SK-N-SH (cell line): ENCODE measurements around the gene TCTN2. TPM values are rescaled to one million over a fixed set of nuclear protein-coding genes. Genes with fewer than 3 reads are reported as not detected.

ENCODE experiments used
- CTCF ChIA-PET: fragments of 300-600, 350-600 bp; formaldehyde crosslinking; extraction: SDS; loops from one replicate; lab custom pipeline; 2021; lab: Yijun Ruan, JAX
- POLR2A ChIA-PET: fragments of 350-600 bp; sonication (Branson Sonifier 250); formaldehyde crosslinking; extraction: SDS; loops from one replicate; lab custom pipeline; 2020; ENCODE audit warnings: antibody characterized with exemption, inconsistent platforms; lab: Yijun Ruan, JAX
- DNase-seq: peaks from one replicate; pipeline ENCODE4 v3.0.0; 2012
- H2AFZ ChIP-seq: fragments of 200-600 bp; sonication (generic); 2 replicates; pipeline ENCODE4 v1.8.1; 2016; ENCODE audit warnings: antibody characterized with exemption, mild to moderate bottlenecking, low read depth
- H3F3A ChIP-seq: fragments of 200-600 bp; sonication (generic); replicated peaks from 2 replicates; pipeline ENCODE3; 2016; ENCODE audit warnings: antibody characterized with exemption, mild to moderate bottlenecking; ENCODE audit not compliant: insufficient read depth
- H3K27ac ChIP-seq, 2 experiments: fragments of 200-500 bp in 1 of 2; fragments of 200-600 bp in 1 of 2; sonication (Bioruptor generic) in 1 of 2; sonication (generic), shearing (Covaris generic) in 1 of 2; 2 replicates each; pipeline versions ENCODE4 v1.5.1 to v1.6.1; 2014 to 2016; ENCODE audit warnings: low read depth in 2 of 2, inconsistent platforms in 1 of 2, low read length in 1 of 2, mild to moderate bottlenecking in 1 of 2, mixed read lengths in 1 of 2
- H3K27me3 ChIP-seq: fragments of 200-600 bp; sonication (generic), shearing (Covaris generic); 2 replicates; pipeline ENCODE4 v1.6.1; 2016; ENCODE audit warnings: mixed run types; ENCODE audit not compliant: insufficient read depth
- H3K36me3 ChIP-seq, 2 experiments: fragments of 200-500 bp in 1 of 2; fragments of 200-600 bp in 1 of 2; sonication (Bioruptor generic) in 1 of 2; sonication (generic) in 1 of 2; replicated peaks in 1 of 2; 2 replicates each; pipeline versions ENCODE3 to v1.5.1; 2014 to 2016; ENCODE audit warnings: low read length in 1 of 2, mild to moderate bottlenecking in 1 of 2; ENCODE audit not compliant: insufficient read depth in 2 of 2, control insufficient read depth in 1 of 2
- H3K4me1 ChIP-seq, 2 experiments: fragments of 200-500 bp in 1 of 2; fragments of 200-600 bp in 1 of 2; sonication (Bioruptor generic) in 1 of 2; sonication (generic), shearing (Covaris generic) in 1 of 2; 2 replicates each; pipeline versions ENCODE4 v1.5.1 to v1.6.1; 2014 to 2016; ENCODE audit warnings: low read depth in 1 of 2, low read length in 1 of 2, mixed run types in 1 of 2; ENCODE audit not compliant: insufficient read depth in 2 of 2, control insufficient read depth in 1 of 2
- H3K4me2 ChIP-seq: fragments of 200-600 bp; sonication (generic), shearing (Covaris generic); 2 replicates; pipeline ENCODE4 v1.6.1; 2017; ENCODE audit warnings: mixed run types
- H3K4me3 ChIP-seq, 2 experiments: fragments of 200-500 bp in 1 of 2; fragments of 200-600 bp in 1 of 2; sonication (Bioruptor generic) in 1 of 2; sonication (generic), shearing (Covaris generic) in 1 of 2; 2 replicates each; pipeline versions ENCODE4 v1.5.1 to v1.8.1; 2014 to 2016; ENCODE audit warnings: low read depth in 2 of 2, inconsistent platforms in 1 of 2, low read length in 1 of 2, mild to moderate bottlenecking in 1 of 2, mixed read lengths in 1 of 2, moderate library complexity in 1 of 2
- H3K79me2 ChIP-seq: fragments of 200-600 bp; sonication (generic); 2 replicates; pipeline ENCODE4 v1.8.1; 2017; ENCODE audit warnings: mild to moderate bottlenecking; ENCODE audit not compliant: insufficient read depth
- H3K9ac ChIP-seq: fragments of 200-600 bp; sonication (generic); 2 replicates; pipeline ENCODE4 v1.6.1; 2017; ENCODE audit warnings: mixed run types
- H3K9me2 ChIP-seq: fragments of 200-600 bp; sonication (generic); 2 replicates; pipeline ENCODE4 v1.6.1; 2017; ENCODE audit warnings: mixed run types
- H3K9me3 ChIP-seq: fragments of 200-600 bp; sonication (generic); 2 replicates; pipeline ENCODE4 v1.6.1; 2017; ENCODE audit warnings: mixed run types, mild to moderate bottlenecking, moderate library complexity
- H4K20me1 ChIP-seq: fragments of 200-600 bp; sonication (generic); 2 replicates; pipeline ENCODE4 v1.6.1; 2017; ENCODE audit warnings: mild to moderate bottlenecking, mixed run types; ENCODE audit not compliant: insufficient read depth
- CTCF ChIP-seq: fragments of 200-600 bp; sonication (generic); IDR thresholded peaks from 2 replicates; pipeline ENCODE4 v1.6.1; 2017; ENCODE audit warnings: antibody characterized with exemption, mild to moderate bottlenecking, moderate library complexity
- ELF1 ChIP-seq: IDR thresholded peaks from 2 replicates; pipeline ENCODE4 v1.4.0; 2012
- FOSL2 ChIP-seq: IDR thresholded peaks from 2 replicates; pipeline ENCODE4 v1.4.0; 2012; ENCODE audit warnings: low read depth, mild to moderate bottlenecking, moderate library complexity, borderline replicate concordance
- FOXJ3 ChIP-seq: sonication (generic); formaldehyde crosslinking; IDR thresholded peaks from 2 replicates; pipeline ENCODE4 v1.5.1; 2020; ENCODE audit warnings: mild to moderate bottlenecking, missing genetic modification reagents
- GABPA ChIP-seq: IDR thresholded peaks from 2 replicates; pipeline ENCODE4 v1.4.0; 2012; ENCODE audit warnings: low read depth, mild to moderate bottlenecking
- JUND ChIP-seq: IDR thresholded peaks from 2 replicates; pipeline ENCODE4 v1.4.0; 2012
- POLR2AphosphoS5 ChIP-seq: IDR thresholded peaks from 2 replicates; pipeline ENCODE4 v1.6.1; 2012; ENCODE audit warnings: low read depth, low read length
- RCOR1 ChIP-seq: fragments of 150-350 bp; IDR thresholded peaks from 2 replicates; pipeline ENCODE4 v1.6.1; 2017; ENCODE audit warnings: antibody characterized with exemption, low read length
- RXRA ChIP-seq: IDR thresholded peaks from 2 replicates; pipeline ENCODE4 v1.4.0; 2012; ENCODE audit warnings: low read depth, mild to moderate bottlenecking, borderline replicate concordance
- SMC3 ChIP-seq: IDR thresholded peaks from 2 replicates; pipeline ENCODE4 v1.6.1; 2012; ENCODE audit warnings: low read depth, low read length, improper control_type of control experiment
- TAF1 ChIP-seq: IDR thresholded peaks from 2 replicates; pipeline ENCODE4 v1.6.1; 2012; ENCODE audit warnings: low read depth, mild to moderate bottlenecking, low read length, moderate library complexity, borderline replicate concordance
- TCF12 ChIP-seq: IDR thresholded peaks from 2 replicates; pipeline ENCODE4 v1.4.0; 2012
- TEAD4 ChIP-seq: IDR thresholded peaks from 2 replicates; pipeline ENCODE4 v1.4.0; 2012; ENCODE audit warnings: mild to moderate bottlenecking, borderline replicate concordance; ENCODE audit not compliant: insufficient read depth
- YY1 ChIP-seq: IDR thresholded peaks from 2 replicates; pipeline ENCODE4 v1.4.0; 2012; ENCODE audit warnings: low read depth, mild to moderate bottlenecking
- ZBTB33 ChIP-seq: IDR thresholded peaks from 2 replicates; pipeline ENCODE4 v1.4.0; 2012; ENCODE audit warnings: low read depth, borderline replicate concordance
- WGBS: methylation state at CpG from one replicate; pipeline ENCODE4 v1.1.6; 2017; ENCODE audit warnings: low lambda C conversion rate; 5-methylcytosine and 5-hydroxymethylcytosine counted together
- polyA plus RNA-seq, 3 experiments: library from polyadenylated mRNA; depleted of rRNA; stranded (reverse); fragments of >200 nt; gene quantifications; 2 replicates each; pipeline ENCODE4 v1.2.3, GENCODE V29; 2012
- TF ChIP-seq, protein P1 (sequence below): fragments of 150-350 bp; IDR thresholded peaks from 2 replicates; pipeline ENCODE4 v1.6.1; 2016; ENCODE audit warnings: mild to moderate bottlenecking, low read depth, low read length
- TF ChIP-seq, protein P2 (sequence below): IDR thresholded peaks from 2 replicates; pipeline ENCODE4 v1.6.1; 2012; ENCODE audit warnings: mild to moderate bottlenecking, low read depth, low read length, moderate library complexity

Gene TCTN2
- polyA plus RNA-seq, 1 of the 3 experiments (the other 2 are of a cell fraction), result 9.1 TPM

DNA sequence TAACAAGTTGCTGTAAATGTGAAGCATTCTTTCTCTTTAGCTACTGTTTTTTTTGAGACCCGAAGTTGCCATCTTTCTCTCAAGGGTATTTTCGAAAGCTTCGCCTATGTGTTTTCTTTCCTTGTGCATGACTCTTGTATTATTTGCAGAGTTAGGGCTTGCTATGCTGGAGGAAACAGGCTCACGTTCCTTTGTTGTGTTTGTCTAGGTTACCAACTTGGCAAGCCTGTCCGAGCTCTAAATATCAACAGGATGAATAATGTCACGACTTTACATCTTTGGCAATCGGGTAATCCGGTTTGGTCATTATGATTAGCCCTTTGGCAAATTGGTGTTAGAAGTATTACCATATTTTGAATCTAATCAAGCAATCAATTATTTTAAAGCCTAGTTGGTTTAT is 25.3 kb downstream of the TCTN2 start:
- H3K27me3 ChIP-seq, result no peaks in the 10 kb centered on the region
- POLR2A ChIA-PET, result no interaction called here
- no peak overlapping the region for H3K27ac ChIP-seq
- no peaks in the 10 kb centered on the region for H3K9me2 ChIP-seq
- H4K20me1 ChIP-seq, result no peaks in the 10 kb centered on the region
- CTCF ChIA-PET, result interaction anchor here (0.8 kb wide), 1 partner anchor 336 kb away, joined by 3 read pairs; no protein-coding TSS in a partner anchor
- no peak for DNase-seq
- H3K4me2 ChIP-seq, result no peak overlapping the region
- H3K9ac ChIP-seq, result no peak overlapping the region
- H3K79me2 ChIP-seq, result no peaks in the 10 kb centered on the region
- peaks cover 9 to 22% of the 10 kb centered on the region in 2 experiments for H3K36me3 ChIP-seq
- TF ChIP-seq TEAD4 (no peak), SMC3 (no peak), FOSL2 (no peak), FOXJ3 (CRISPR knock-in tag) (no peak), JUND (no peak), RCOR1 (no peak), TAF1 (no peak), YY1 (no peak), ZBTB33 (no peak), POLR2AphosphoS5 (no peak), ELF1 (no peak), RXRA (no peak), GABPA (no peak), TCF12 (no peak), CTCF (no peak)
- TF ChIP-seq, protein P1, sequence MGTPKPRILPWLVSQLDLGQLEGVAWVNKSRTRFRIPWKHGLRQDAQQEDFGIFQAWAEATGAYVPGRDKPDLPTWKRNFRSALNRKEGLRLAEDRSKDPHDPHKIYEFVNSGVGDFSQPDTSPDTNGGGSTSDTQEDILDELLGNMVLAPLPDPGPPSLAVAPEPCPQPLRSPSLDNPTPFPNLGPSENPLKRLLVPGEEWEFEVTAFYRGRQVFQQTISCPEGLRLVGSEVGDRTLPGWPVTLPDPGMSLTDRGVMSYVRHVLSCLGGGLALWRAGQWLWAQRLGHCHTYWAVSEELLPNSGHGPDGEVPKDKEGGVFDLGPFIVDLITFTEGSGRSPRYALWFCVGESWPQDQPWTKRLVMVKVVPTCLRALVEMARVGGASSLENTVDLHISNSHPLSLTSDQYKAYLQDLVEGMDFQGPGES, result no peak
- TF ChIP-seq, protein P2, sequence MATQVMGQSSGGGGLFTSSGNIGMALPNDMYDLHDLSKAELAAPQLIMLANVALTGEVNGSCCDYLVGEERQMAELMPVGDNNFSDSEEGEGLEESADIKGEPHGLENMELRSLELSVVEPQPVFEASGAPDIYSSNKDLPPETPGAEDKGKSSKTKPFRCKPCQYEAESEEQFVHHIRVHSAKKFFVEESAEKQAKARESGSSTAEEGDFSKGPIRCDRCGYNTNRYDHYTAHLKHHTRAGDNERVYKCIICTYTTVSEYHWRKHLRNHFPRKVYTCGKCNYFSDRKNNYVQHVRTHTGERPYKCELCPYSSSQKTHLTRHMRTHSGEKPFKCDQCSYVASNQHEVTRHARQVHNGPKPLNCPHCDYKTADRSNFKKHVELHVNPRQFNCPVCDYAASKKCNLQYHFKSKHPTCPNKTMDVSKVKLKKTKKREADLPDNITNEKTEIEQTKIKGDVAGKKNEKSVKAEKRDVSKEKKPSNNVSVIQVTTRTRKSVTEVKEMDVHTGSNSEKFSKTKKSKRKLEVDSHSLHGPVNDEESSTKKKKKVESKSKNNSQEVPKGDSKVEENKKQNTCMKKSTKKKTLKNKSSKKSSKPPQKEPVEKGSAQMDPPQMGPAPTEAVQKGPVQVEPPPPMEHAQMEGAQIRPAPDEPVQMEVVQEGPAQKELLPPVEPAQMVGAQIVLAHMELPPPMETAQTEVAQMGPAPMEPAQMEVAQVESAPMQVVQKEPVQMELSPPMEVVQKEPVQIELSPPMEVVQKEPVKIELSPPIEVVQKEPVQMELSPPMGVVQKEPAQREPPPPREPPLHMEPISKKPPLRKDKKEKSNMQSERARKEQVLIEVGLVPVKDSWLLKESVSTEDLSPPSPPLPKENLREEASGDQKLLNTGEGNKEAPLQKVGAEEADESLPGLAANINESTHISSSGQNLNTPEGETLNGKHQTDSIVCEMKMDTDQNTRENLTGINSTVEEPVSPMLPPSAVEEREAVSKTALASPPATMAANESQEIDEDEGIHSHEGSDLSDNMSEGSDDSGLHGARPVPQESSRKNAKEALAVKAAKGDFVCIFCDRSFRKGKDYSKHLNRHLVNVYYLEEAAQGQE, result no peak
- H3F3A ChIP-seq, result no peaks in the 10 kb centered on the region
- 93% methylated on average over 8 of the region's 8 CpGs for WGBS
- H2AFZ ChIP-seq, result no peak overlapping the region
- H3K9me3 ChIP-seq, result no peaks in the 10 kb centered on the region
- no peak overlapping the region for H3K4me3 ChIP-seq
- no peaks in the 10 kb centered on the region for H3K4me1 ChIP-seq
